Measurements from ENCODE around the gene UGT2B17. TPM values are rescaled to one million over a fixed set of nuclear protein-coding genes. Genes with fewer than 3 reads are reported as not detected.
"Not testable (repeated sequence)": the region's sequence is repeated elsewhere in the genome, so short reads cannot be mapped to it uniquely, and the experiment has no call there.

UGT2B17 gene
- total and polyA plus RNA-seq, 10 donors = 0.10 to 1.9 (median 0.69) TPM; not detected in 1

- H3K9me3 ChIP-seq; H3K27ac ChIP-seq; H3K4me1 ChIP-seq; H3K4me3 ChIP-seq; H3K27me3 ChIP-seq (replicated peaks in 1 of 7); DNase-seq; H3K36me3 ChIP-seq: not testable (repeated sequence)
- 69 to 76% (median 69%) methylated on average over 1 of the region's 1 CpG; no CpG with 5 or more reads in 2 of the 5 donors for WGBS, 5 donors
- intact Hi-C loops (cut with DNase I; ENCODE audit: low total_unique reads) = loop anchor here (5.0 kb wide), 1 partner anchor 101 kb away; no protein-coding TSS in a partner anchor
These were observed 9.8 kb downstream of the UGT2B17 start for GRCh38 chr4:68566364-68566763.

GRCh38 chr4:68565082-68565481 lies 11.0 kb downstream of the UGT2B17 start:
- 89 to 96% (median 94%) methylated on average over 1 of the region's 1 CpG; no CpG with 5 or more reads in 2 of the 5 donors for WGBS, 5 donors
- intact Hi-C loops (cut with DNase I; ENCODE audit: low total_unique reads) = loop anchor here (5.0 kb wide), 1 partner anchor 102 kb away; no protein-coding TSS in a partner anchor

GRCh38 chr4:68560364-68561070 lies 15.6 kb downstream of the UGT2B17 start:
- WGBS, 5 donors = no CpG with 5 or more reads among the region's 1 CpG
- H3K36me3 ChIP-seq; H3K9me3 ChIP-seq; intact Hi-C loops (cut with DNase I; ENCODE audit: low total_unique reads); H3K4me3 ChIP-seq; H3K4me1 ChIP-seq; H3K27ac ChIP-seq; H3K27me3 ChIP-seq (replicated peaks in 1 of 7); DNase-seq: not testable (repeated sequence)

More at GRCh38 chr4:68565082-68565481, 11.0 kb downstream of the UGT2B17 start:
- H3K36me3 ChIP-seq; H3K27ac ChIP-seq; H3K4me1 ChIP-seq; H3K9me3 ChIP-seq; H3K27me3 ChIP-seq (replicated peaks in 1 of 7); H3K4me3 ChIP-seq; DNase-seq: not testable (repeated sequence)

GRCh38 chr4:68553830-68554229 lies 22.3 kb downstream of the UGT2B17 start:
- intact Hi-C loops (cut with DNase I; ENCODE audit: low total_unique reads) = not testable (repeated sequence)

GRCh38 chr4:68552818-68553811 lies 23.0 kb downstream of the UGT2B17 start:
- H3K36me3 ChIP-seq; H3K4me3 ChIP-seq; H3K9me3 ChIP-seq; H3K27me3 ChIP-seq (replicated peaks in 1 of 7); intact Hi-C loops (cut with DNase I; ENCODE audit: low total_unique reads); H3K27ac ChIP-seq; DNase-seq; H3K4me1 ChIP-seq: not testable (repeated sequence)
- WGBS, 5 donors = 48 to 75% (median 60%) methylated on average over 5 of the region's 5 CpGs; no CpG with 5 or more reads in 2 of the 5 donors

More at GRCh38 chr4:68553830-68554229, 22.3 kb downstream of the UGT2B17 start:
- H3K27me3 ChIP-seq (replicated peaks in 1 of 7); DNase-seq; H3K27ac ChIP-seq; H3K9me3 ChIP-seq; H3K4me3 ChIP-seq; H3K36me3 ChIP-seq; H3K4me1 ChIP-seq: not testable (repeated sequence)
- WGBS, 5 donors = 76 to 90% (median 89%) methylated on average over 1 of the region's 1 CpG; no CpG with 5 or more reads in 2 of the 5 donors

GRCh38 chr4:68542742-68543141 lies 33.4 kb downstream of the UGT2B17 start:
- intact Hi-C loops (cut with DNase I; ENCODE audit: low total_unique reads); DNase-seq: not testable (repeated sequence)
- WGBS, 5 donors = 87 to 91% (median 90%) methylated on average over 12 to 13 of the region's 13 CpGs; no CpG with 5 or more reads in 2 of the 5 donors

GRCh38 chr4:68536375-68536774 lies 39.7 kb downstream of the UGT2B17 start:
- TF ChIP-seq POLR2A (IDR thresholded peaks at IDR 0.05) (no peak), POLR2AphosphoS5 (IDR thresholded peaks at IDR 0.05) (no peak), CTCF (IDR thresholded peaks at IDR 0.05 in 8 of 11, conservative IDR thresholded peaks at IDR 0.05 in 3 of 11) (no peak)
- Histone ChIP-seq H3K4me3 (no peak overlapping the region), H3K4me1 (no peaks in the 10 kb centered on the region), H3K9me3 (peaks cover 0 to 27% (median 0%) of the 10 kb centered on the region in 8 donors), H3K27ac (no peak overlapping the region), H3K36me3 (no peaks in the 10 kb centered on the region), H3K27me3 (replicated peaks in 1 of 7) (no peaks in the 10 kb centered on the region)
- DNase-seq = no peak
- intact Hi-C loops (cut with DNase I; ENCODE audit: low total_unique reads) = no loop called here
- 80 to 92% (median 89%) methylated on average over 1 to 3 of the region's 3 CpGs; no CpG with 5 or more reads in 2 of the 5 donors for WGBS, 5 donors

More at GRCh38 chr4:68542742-68543141, 33.4 kb downstream of the UGT2B17 start:
- not testable (repeated sequence) for H3K27me3 ChIP-seq (replicated peaks in 1 of 7); H3K4me3 ChIP-seq; H3K9me3 ChIP-seq; H3K4me1 ChIP-seq; H3K36me3 ChIP-seq; H3K27ac ChIP-seq
